AG04449 (cell line): ENCODE measurements around the gene USP36.
A peak's percentile ranks its signal among the peaks of the same experiment; 100 is the strongest.

Source experiments
- CTCF ChIA-PET: fragments of 350-600 bp; formaldehyde crosslinking; extraction: SDS; loops from one replicate; lab custom pipeline; 2021; ENCODE audit warnings: antibody characterized with exemption; lab: Yijun Ruan, JAX
- POLR2A ChIA-PET: fragments of 400-600, 350-600 bp; formaldehyde crosslinking; extraction: SDS; loops from one replicate; lab custom pipeline; 2020; ENCODE audit warnings: antibody characterized with exemption, inconsistent platforms; lab: Yijun Ruan, JAX
- DNase-seq: peaks from one replicate; pipeline ENCODE4 v3.0.0-alpha.2; 2010; ENCODE audit warnings: low read depth, low spot score
- H3K4me3 ChIP-seq: 2 replicates; pipeline ENCODE4 v1.5.1; 2011; ENCODE audit warnings: low read depth, mild to moderate bottlenecking, control low read depth, low read length
- CTCF ChIP-seq: IDR thresholded peaks from one replicate; pipeline ENCODE4 v1.5.1; 2011; ENCODE audit warnings: mild to moderate bottlenecking, moderate library complexity, low read length, control low read depth, inconsistent platforms; ENCODE audit not compliant: insufficient read depth; ENCODE audit errors: missing control alignments

USP36 gene

GRCh38 chr17:78765821-78766220, 74.8 kb downstream of the USP36 start:
- ChIA-PET POLR2A (interaction anchor here (0.6 kb wide), 1 partner anchor 18 kb away, joined by 3 read pairs; no protein-coding TSS in a partner anchor), CTCF (no interaction called here)
- H3K4me3 ChIP-seq = no peak overlapping the region
- DNase-seq = no peak
- TF ChIP-seq CTCF = no peak

GRCh38 chr17:78764871-78765270, 75.7 kb downstream of the USP36 start:
- H3K4me3 ChIP-seq = no peak overlapping the region
- TF ChIP-seq CTCF = no peak
- ChIA-PET POLR2A (no interaction called here), CTCF (no interaction called here)
- DNase-seq = no peak

GRCh38 chr17:78763561-78763960, 77.1 kb downstream of the USP36 start:
- peak; percentile 33 for DNase-seq
- POLR2A ChIA-PET = no interaction called here
- CTCF ChIA-PET = interaction anchor here (0.6 to 1.2 kb wide), 3 partner anchors 17 to 270 kb away, joined by 3 to 6 read pairs (median 6); no protein-coding TSS in a partner anchor
- H3K4me3 ChIP-seq = no peak overlapping the region
- no peak for TF ChIP-seq CTCF

- H3K4me3 ChIP-seq = no peak overlapping the region
- ChIA-PET POLR2A (no interaction called here), CTCF (no interaction called here)
- TF ChIP-seq CTCF = no peak
- no peak for DNase-seq
Observed at GRCh38 chr17:78761789-78762406, 78.7 kb downstream of the USP36 start.

GRCh38 chr17:78759969-78760352, 80.7 kb downstream of the USP36 start:
- no peak overlapping the region for H3K4me3 ChIP-seq
- no peak for DNase-seq
- POLR2A ChIA-PET = no interaction called here
- CTCF ChIA-PET = no interaction called here
- TF ChIP-seq CTCF = no peak

DNA sequence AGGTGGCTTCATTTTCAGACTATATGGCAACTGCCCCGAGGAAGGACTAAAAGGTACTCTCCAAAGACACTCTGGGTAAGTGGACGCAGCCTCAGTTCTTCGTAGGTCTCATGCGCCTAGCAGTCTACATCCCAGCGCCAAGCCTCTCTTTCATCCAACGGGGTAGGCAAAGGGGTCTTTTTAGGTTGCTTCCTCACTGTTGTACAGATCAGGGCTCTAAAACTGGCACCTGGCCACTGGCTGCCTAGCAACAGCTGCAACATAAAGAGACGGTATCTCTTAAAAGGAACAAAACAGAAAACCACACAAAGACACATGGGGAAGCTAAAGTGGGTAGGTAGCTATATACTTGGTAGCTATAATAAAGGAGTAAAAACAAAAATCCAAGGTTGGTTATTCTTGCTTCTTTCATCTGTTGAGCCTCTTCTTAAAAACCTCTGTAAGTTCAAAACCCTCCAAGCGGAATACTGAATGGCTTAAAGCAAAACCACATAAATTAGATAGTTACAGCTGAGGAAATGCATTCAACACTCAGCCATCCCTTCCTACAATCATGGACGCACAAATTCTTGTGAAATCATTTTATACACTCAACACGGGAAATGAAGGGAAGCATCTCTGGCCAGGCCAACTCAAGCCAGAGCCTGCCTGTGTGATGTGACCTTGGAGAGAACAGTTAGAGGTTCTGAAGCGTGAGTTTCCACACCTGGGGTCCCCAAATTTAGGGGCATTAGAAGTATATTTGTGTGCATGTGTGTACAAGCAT, 81.2 kb downstream of the USP36 start:
- ChIA-PET CTCF (interaction anchor here (1.7 kb wide), 1 partner anchor 17 kb away, joined by 4 read pairs; no protein-coding TSS in a partner anchor), POLR2A (no interaction called here)
- no peak for DNase-seq
- H3K4me3 ChIP-seq = no peak overlapping the region
- no peak for TF ChIP-seq CTCF
